IMR-90 (cell line): ENCODE data around the gene MRE11. TPM values are rescaled to one million over a fixed set of nuclear protein-coding genes. Genes with fewer than 3 reads are reported as not detected.

Experiments used
- ATAC-seq: fragments of 200-7000 bp; cut with Tn5 transposase; 2 replicates; pipeline ENCODE4 v1.9.1; 2020; ENCODE audit warnings: low read depth, mild to moderate bottlenecking, moderate library complexity
- BruUV-seq: library from RNA; stranded (reverse); fragments of 400-500 nt; replicated peaks from 2 replicates; lab custom pipeline; 2021; lab: Mats Ljungman, UMichigan
- CTCF ChIA-PET: fragments of 300-600 bp; formaldehyde crosslinking; extraction: SDS; loops from one replicate; lab custom pipeline; 2021; ENCODE audit warnings: antibody characterized with exemption; lab: Yijun Ruan, JAX
- POLR2A ChIA-PET: fragments of 300-600 bp; sonication (Branson Sonifier 250); formaldehyde crosslinking; loops from one replicate; lab custom pipeline; 2022; ENCODE audit warnings: antibody characterized with exemption; ENCODE audit not compliant: unreplicated experiment; lab: Charles Lee
- DNase-seq: peaks from one replicate; pipeline ENCODE4 v3.0.0; 2013
- H2AFZ ChIP-seq: replicated peaks from 2 replicates; pipeline ENCODE3; 2013; ENCODE audit warnings: low read length, mild to moderate bottlenecking; ENCODE audit not compliant: poor library complexity
- H2AK5ac ChIP-seq: 2 replicates; pipeline ENCODE4 v1.6.1; 2013; ENCODE audit warnings: low read depth, low read length, inconsistent platforms
- H2AK9ac ChIP-seq: replicated peaks from 2 replicates; pipeline ENCODE3; 2013; ENCODE audit warnings: mild to moderate bottlenecking, low read depth, low read length, moderate library complexity; ENCODE audit not compliant: poor library complexity
- H2BK120ac ChIP-seq: 2 replicates; pipeline ENCODE4 v1.6.1; 2013; ENCODE audit warnings: low read depth, low read length, inconsistent platforms
- H2BK15ac ChIP-seq: 3 replicates; pipeline ENCODE4 v1.6.1; 2013; ENCODE audit warnings: low read depth, low read length, inconsistent platforms
- H2BK20ac ChIP-seq: 2 replicates; pipeline ENCODE4 v1.6.1; 2013; ENCODE audit warnings: low read depth, mild to moderate bottlenecking, inconsistent platforms, low read length, moderate library complexity
- H2BK5ac ChIP-seq: 2 replicates; pipeline ENCODE4 v1.6.1; 2013; ENCODE audit warnings: mild to moderate bottlenecking, low read depth, low read length, inconsistent platforms; ENCODE audit not compliant: poor library complexity, severe bottlenecking
- H3K14ac ChIP-seq: replicated peaks from 2 replicates; pipeline ENCODE4 v1.6.1; 2013; ENCODE audit warnings: low read depth, low read length, inconsistent platforms
- H3K18ac ChIP-seq: 2 replicates; pipeline ENCODE4 v1.6.1; 2013; ENCODE audit warnings: low read depth, low read length, control low read depth
- H3K23ac ChIP-seq: 2 replicates; pipeline ENCODE4 v1.6.1; 2013; ENCODE audit warnings: low read depth, low read length, inconsistent platforms
- H3K27ac ChIP-seq: 2 replicates; pipeline ENCODE4 v1.5.1; 2013; ENCODE audit warnings: mild to moderate bottlenecking, control low read depth, low read length; ENCODE audit not compliant: insufficient read depth
- H3K27me3 ChIP-seq: 2 replicates; pipeline ENCODE4 v1.6.1; 2013; ENCODE audit warnings: low read length; ENCODE audit not compliant: control insufficient read depth, insufficient read depth
- H3K36me3 ChIP-seq: 2 replicates; pipeline ENCODE4 v1.6.1; 2013; ENCODE audit warnings: low read length, mixed read lengths; ENCODE audit not compliant: control insufficient read depth, insufficient read depth
- H3K4ac ChIP-seq: 2 replicates; pipeline ENCODE4 v1.6.1; 2013; ENCODE audit warnings: low read depth, low read length, inconsistent platforms
- H3K4me1 ChIP-seq: 2 replicates; pipeline ENCODE4 v1.6.1; 2013; ENCODE audit warnings: low read length, mixed read lengths; ENCODE audit not compliant: control insufficient read depth, insufficient read depth
- H3K4me2 ChIP-seq: 2 replicates; pipeline ENCODE4 v1.6.1; 2013; ENCODE audit warnings: low read depth, mild to moderate bottlenecking, control low read depth, low read length, moderate library complexity
- H3K4me3 ChIP-seq: 2 replicates; pipeline ENCODE4 v1.5.1; 2013; ENCODE audit warnings: low read depth, mild to moderate bottlenecking, control low read depth, low read length, moderate library complexity; ENCODE audit not compliant: insufficient read depth
- H3K56ac ChIP-seq: 2 replicates; pipeline ENCODE4 v1.6.1; 2013; ENCODE audit warnings: low read length, inconsistent platforms; ENCODE audit not compliant: insufficient read depth; ENCODE audit errors: extremely low read depth
- H3K79me1 ChIP-seq, 2 experiments: 2 replicates each; pipeline ENCODE4 v1.6.1; 2013; ENCODE audit warnings: low read length in 2 of 2, inconsistent platforms in 1 of 2, low read depth in 1 of 2
- H3K9ac ChIP-seq: 2 replicates; pipeline ENCODE4 v1.6.1; 2013; ENCODE audit warnings: low read depth, low read length, control low read depth
- H3K9me1 ChIP-seq: 2 replicates; pipeline ENCODE4 v1.6.1; 2013; ENCODE audit warnings: low read length, inconsistent platforms; ENCODE audit not compliant: insufficient read depth
- H3K9me3 ChIP-seq: 2 replicates; pipeline ENCODE4 v1.6.1; 2013; ENCODE audit warnings: low read length; ENCODE audit not compliant: control insufficient read depth, insufficient read depth
- H4K20me1 ChIP-seq: 2 replicates; pipeline ENCODE4 v1.6.1; 2013; ENCODE audit warnings: low read length, inconsistent platforms; ENCODE audit not compliant: insufficient read depth
- H4K5ac ChIP-seq: 2 replicates; pipeline ENCODE4 v1.6.1; 2013; ENCODE audit warnings: mild to moderate bottlenecking, low read depth, low read length, control low read depth
- H4K8ac ChIP-seq, 2 experiments: 2 replicates each; pipeline ENCODE4 v1.6.1; 2013; ENCODE audit warnings: low read depth in 2 of 2, low read length in 2 of 2, control low read depth in 1 of 2, inconsistent platforms in 1 of 2
- H4K91ac ChIP-seq: 2 replicates; pipeline ENCODE4 v1.6.1; 2013; ENCODE audit warnings: low read depth, low read length, inconsistent platforms; ENCODE audit not compliant: insufficient read depth
- BHLHE40 ChIP-seq: fragments of 150-350 bp; IDR thresholded peaks from 2 replicates; pipeline ENCODE4 v1.6.1; 2016; ENCODE audit warnings: mild to moderate bottlenecking, low read depth, low read length
- CEBPB ChIP-seq: IDR thresholded peaks from 2 replicates; pipeline ENCODE4 v1.6.1; 2012; ENCODE audit warnings: low read depth, low read length, improper control_type of control experiment
- CHD1 ChIP-seq: IDR thresholded peaks from 2 replicates; pipeline ENCODE4 v1.6.1; 2012; ENCODE audit warnings: low read depth, low read length, improper control_type of control experiment
- CTCF ChIP-seq: conservative IDR thresholded peaks from 2 replicates; pipeline ENCODE4 v1.5.1; 2012; ENCODE audit warnings: mild to moderate bottlenecking, low read depth, low read length, improper control_type of control experiment
- ELK1 ChIP-seq: fragments of 150-350 bp; IDR thresholded peaks from 2 replicates; pipeline ENCODE4 v1.6.1; 2016; ENCODE audit warnings: low read depth, mild to moderate bottlenecking, low read length, moderate library complexity, borderline replicate concordance
- FOS ChIP-seq: fragments of 150-350 bp; IDR thresholded peaks from 2 replicates; pipeline ENCODE4 v1.6.1; 2016; ENCODE audit warnings: low read depth, low read length
- MAFK ChIP-seq: IDR thresholded peaks from 2 replicates; pipeline ENCODE4 v1.6.1; 2012; ENCODE audit warnings: low read depth, low read length, improper control_type of control experiment
- MAZ ChIP-seq: IDR thresholded peaks from 2 replicates; pipeline ENCODE4 v1.6.1; 2012; ENCODE audit warnings: low read depth, mild to moderate bottlenecking, low read length, improper control_type of control experiment, moderate library complexity, borderline replicate concordance
- MXI1 ChIP-seq: IDR thresholded peaks from 2 replicates; pipeline ENCODE4 v1.6.1; 2012; ENCODE audit warnings: low read depth, mild to moderate bottlenecking, low read length, moderate library complexity, borderline replicate concordance
- NFE2L2 ChIP-seq: fragments of 150-350 bp; IDR thresholded peaks from 2 replicates; pipeline ENCODE4 v1.6.1; 2016; ENCODE audit warnings: low read depth, mild to moderate bottlenecking, low read length
- POLR2A ChIP-seq: IDR thresholded peaks from 2 replicates; pipeline ENCODE4 v1.6.1; 2012; ENCODE audit warnings: mild to moderate bottlenecking, low read depth, low read length
- RAD21 ChIP-seq: IDR thresholded peaks from 2 replicates; pipeline ENCODE4 v1.6.1; 2012; ENCODE audit warnings: low read length, improper control_type of control experiment
- RFX5 ChIP-seq: IDR thresholded peaks from 2 replicates; pipeline ENCODE4 v1.8.0; 2012; ENCODE audit warnings: low read depth, mild to moderate bottlenecking, low read length, moderate library complexity
- SMC3 ChIP-seq: fragments of 150-350 bp; IDR thresholded peaks from 2 replicates; pipeline ENCODE4 v1.6.1; 2016; ENCODE audit warnings: low read depth, mild to moderate bottlenecking, antibody characterized with exemption, low read length, moderate library complexity
- USF2 ChIP-seq: fragments of 150-350 bp; IDR thresholded peaks from 2 replicates; pipeline ENCODE4 v1.6.1; 2017; ENCODE audit warnings: mild to moderate bottlenecking, antibody characterized with exemption, low read length, low read depth
- WGBS, 2 experiments: methylation state at CpG; one replicate each; pipeline versions ENCODE4 v1.1.5 to v1.1.7; 2013; ENCODE audit warnings: missing lambda C conversion rate in 2 of 2; ENCODE audit not compliant: insufficient read length in 1 of 2; ENCODE audit errors: extremely low coverage in 2 of 2; 5-methylcytosine and 5-hydroxymethylcytosine counted together
- dilution Hi-C: fragments of 300-500 bp; cut with HindIII; formaldehyde crosslinking; loops from one replicate; pipeline ENCODE4 v1.14.3; 2018; ENCODE audit warnings: low sequenced_read_pairs; ENCODE audit not compliant: unreplicated experiment
- in situ Hi-C: fragments of 300-500 bp; cut with MboI; formaldehyde crosslinking; loops from 3 replicates; pipeline ENCODE4 v1.14.3; 2019; ENCODE audit warnings: low sequenced_read_pairs, inconsistent platforms, mixed read lengths
- intact Hi-C: fragments of 100-400 bp; cut with micrococcal nuclease; formaldehyde crosslinking; loops from 2 replicates; pipeline ENCODE4 v1.10.0; 2022
- polyA plus RNA-seq, 3 experiments: library from polyadenylated mRNA; depleted of rRNA; stranded (reverse); fragments of >200 nt; gene quantifications; 2 replicates each; pipeline ENCODE4 v1.2.3, GENCODE V29; 2012; ENCODE audit warnings: low replicate concordance in 1 of 3
- total RNA-seq: library from RNA; depleted of rRNA; stranded (reverse); fragments of >200 nt; gene quantifications from 2 replicates; pipeline ENCODE4 v1.2.3, GENCODE V29; 2012

The MRE11 gene
- total and polyA plus RNA-seq, 2 of the 4 experiments (the other 2 are of a cell fraction) = 9.0 to 15.6 TPM

GRCh38 chr11:94401773-94402265, 91.8 kb downstream of the MRE11 start:
- TF ChIP-seq MAZ = no peak
- no peak for TF ChIP-seq FOS
- TF ChIP-seq USF2 = no peak
- no peak for TF ChIP-seq RAD21
- TF ChIP-seq CEBPB = no peak
- TF ChIP-seq BHLHE40 = no peak
- TF ChIP-seq RFX5 = no peak
- TF ChIP-seq MXI1 = no peak
- TF ChIP-seq SMC3 = no peak
- no peak for TF ChIP-seq CHD1
- no peak for TF ChIP-seq POLR2A
- TF ChIP-seq MAFK = no peak
- TF ChIP-seq CTCF = no peak
- TF ChIP-seq NFE2L2 = no peak
- no peak for TF ChIP-seq ELK1

More at GRCh38 chr11:94401773-94402265, 91.8 kb downstream of the MRE11 start:
- in situ Hi-C loops (no loop called here), intact Hi-C loops (no loop called here), dilution Hi-C loops (no loop called here)
- H2AK9ac ChIP-seq = no peak overlapping the region
- H3K56ac ChIP-seq = no peak overlapping the region
- POLR2A ChIA-PET = no interaction called here
- H3K79me1 ChIP-seq = no peaks in the 10 kb centered on the region
- DNase-seq (no peak), ATAC-seq (no peak; the same call in 1 of the 2 replicates)
- H3K36me3 ChIP-seq = no peaks in the 10 kb centered on the region
- no peak overlapping the region; the same call in 1 of the 2 replicates for H3K23ac ChIP-seq
- H3K9ac ChIP-seq = no peak overlapping the region
- no peaks in the 10 kb centered on the region for H4K20me1 ChIP-seq
- H3K9me1 ChIP-seq = no peaks in the 10 kb centered on the region
- WGBS, 2 experiments = 16% methylated on average over 6 of the region's 10 CpGs; no CpG with 5 or more reads in 1 of the 2 experiments
- H3K4me3 ChIP-seq = peak overlapping the region; percentile 36
- CTCF ChIA-PET = interaction anchor here (0.6 kb wide), 1 partner anchor 481 kb away, joined by 3 read pairs; no protein-coding TSS in a partner anchor
- no peak overlapping the region for H3K27ac ChIP-seq
- H4K5ac ChIP-seq = no peak overlapping the region
- no peak overlapping the region for H2AK5ac ChIP-seq
- H3K27me3 ChIP-seq = peaks cover 37% of the 10 kb centered on the region
- no peak overlapping the region for H2BK20ac ChIP-seq
- H3K4ac ChIP-seq = no peak overlapping the region
- H3K4me1 ChIP-seq = peaks cover 4% of the 10 kb centered on the region; the same call in 1 of the 2 replicates
- no peak overlapping the region for H4K91ac ChIP-seq
- no peaks in the 10 kb centered on the region; the same call in 1 of the 2 replicates for H3K9me3 ChIP-seq
- peak overlapping the region; percentile 90 for H2AFZ ChIP-seq
- no peak overlapping the region for H2BK5ac ChIP-seq
- H3K14ac ChIP-seq = no peak overlapping the region
- no TSS peak for BruUV-seq
- H3K18ac ChIP-seq = no peak overlapping the region
- peak overlapping the region; percentile 93 for H3K4me2 ChIP-seq
- H4K8ac ChIP-seq = no peak overlapping the region
- no peak overlapping the region for H2BK120ac ChIP-seq
- no peak overlapping the region for H2BK15ac ChIP-seq
